ENCODE data around the gene CECR2. TPM values are rescaled to one million over a fixed set of nuclear protein-coding genes. Genes with fewer than 3 reads are reported as not detected.

CECR2 gene
- total RNA-seq, 1 experiment from 2014 or later = not detected

GRCh38 chr22:17606496-17606895 lies 237.2 kb downstream of the CECR2 start:
- no peak for DNase-seq (ENCODE audit: low spot score)

Small RNAs within 50 kb of the gene (small RNA-seq; reads per million reads assigned to genes)
- gene CECR9 (not detected), gene RN7SL843P (not detected)

Other genes starting within 250 kb of the CECR2 start
- 0.05 TPM in 1 of 2 replicates, not detected in the other for gene TMEM121B, start 248.1 kb upstream of the CECR2 start, total RNA-seq (2014; rRNA removed; shearing (Covaris generic))
- gene HDHD5, start 210.2 kb upstream of the CECR2 start, total RNA-seq (2014; rRNA removed; shearing (Covaris generic)) = 65.3 and 74.3 TPM in 2 replicates
- gene ADA2, start 150.0 kb upstream of the CECR2 start, total RNA-seq (2014; rRNA removed; shearing (Covaris generic)) = not detected in 2 replicates
- gene SLC25A18, start 194.0 kb downstream of the CECR2 start, total RNA-seq (2014; rRNA removed; shearing (Covaris generic)) = not detected in 2 replicates